Measurements from ENCODE around the gene TAP2. TPM values are rescaled to one million over a fixed set of nuclear protein-coding genes. Genes with fewer than 3 reads are reported as not detected.

The TAP2 gene
- total and polyA plus RNA-seq, 2 of the 13 experiments (the other 11 are each of a cell fraction or from before 2014, with no cell fraction given): 10.3 to 17.6 TPM

- FAIRE-seq (no peak), ATAC-seq (no peak), DNase-seq (ENCODE audit: low spot score) (no peak)
- Histone ChIP-seq H3K4me2 (ENCODE audit: low read depth, low read length) (no peak overlapping the region), H3K27me3 (ENCODE audit: control insufficient read depth in 1 of 2, insufficient read depth in 2 of 2, low read length in 2 of 2) (no peaks in the 10 kb centered on the region; a peak in 1 of 5 replicates), H3K36me3 (replicated peaks in 1 of 2; ENCODE audit: control insufficient read depth in 1 of 2, insufficient read depth in 2 of 2, low read length in 2 of 2) (no peaks in the 10 kb centered on the region), H3K9me3 (ENCODE audit: low read length) (no peaks in the 10 kb centered on the region), H2AFZ (ENCODE audit: low read length) (no peak overlapping the region), H3K4me1 (ENCODE audit: insufficient read depth, low read length) (peaks cover 30% of the 10 kb centered on the region), H3K27ac (ENCODE audit: extremely low read length, insufficient read depth, low read length) (no peak overlapping the region), H4K20me1 (ENCODE audit: insufficient read depth, low read length) (no peaks in the 10 kb centered on the region), H3K9ac (ENCODE audit: insufficient read depth, low read depth, low read length) (no peak overlapping the region), H3K79me2 (ENCODE audit: insufficient read depth, low read length) (no peaks in the 10 kb centered on the region), H3K4me3 (replicated peaks in 1 of 3; ENCODE audit: insufficient read depth in 1 of 3, low read depth in 2 of 3, low read length in 3 of 3) (no peak overlapping the region)
- CTCF ChIA-PET (ENCODE audit: low intra/inter-chr PET ratio, low total read pairs): no interaction called here
- in situ Hi-C loops (cut with HindIII; ENCODE audit: extremely low pct_ligation_motif_present, low pct_unique_long_range_greater_than_20kb) (no loop called here), intact Hi-C loops (cut with micrococcal nuclease; ENCODE audit: unreplicated experiment) (no loop called here)
- POLR2A ChIA-PET: no interaction called here
- WGBS (ENCODE audit: low lambda C conversion rate): 91% methylated on average over 14 of the region's 14 CpGs
- no TSS peak for BruUV-seq (replicated peaks)
- no peak for TF ChIP-seq ESRRA (CRISPR knock-in tag; IDR thresholded peaks at IDR 0.05; ENCODE audit: low read depth)
- TF ChIP-seq SRSF4 (IDR thresholded peaks at IDR 0.05; ENCODE audit: low read depth, low read length, poor library complexity, severe bottlenecking): no peak
- no peak for TF ChIP-seq ZNF646 (CRISPR knock-in tag; IDR thresholded peaks at IDR 0.05)
- no peak for TF ChIP-seq TRIM22 (IDR thresholded peaks at IDR 0.05)
- no peak for TF ChIP-seq ZNF503 (CRISPR knock-in tag; IDR thresholded peaks at IDR 0.05)
- TF ChIP-seq ZMYM3 (CRISPR knock-in tag; IDR thresholded peaks at IDR 0.05): no peak
- no peak for TF ChIP-seq RORA (CRISPR knock-in tag; IDR thresholded peaks at IDR 0.05)
- no peak for TF ChIP-seq RFXANK (CRISPR knock-in tag; IDR thresholded peaks at IDR 0.05)
- no peak for TF ChIP-seq ZNF333 (CRISPR knock-in tag; IDR thresholded peaks at IDR 0.05; ENCODE audit: borderline replicate concordance)
- TF ChIP-seq NFIC (IDR thresholded peaks at IDR 0.05; ENCODE audit: low read length): no peak
- TF ChIP-seq GFI1 (CRISPR knock-in tag; IDR thresholded peaks at IDR 0.05; ENCODE audit: borderline replicate concordance): no peak
- no peak for TF ChIP-seq RBM22 (optimal IDR thresholded peaks at IDR 0.05; ENCODE audit: low read length)
- TF ChIP-seq KDM3A (CRISPR knock-in tag; IDR thresholded peaks at IDR 0.05; ENCODE audit: low read depth): no peak
- no peak for TF ChIP-seq ZNF337 (CRISPR knock-in tag; IDR thresholded peaks at IDR 0.05; ENCODE audit: borderline replicate concordance, low read depth)
Observed at GRCh38 chr6:32857156-32857891, 18.8 kb upstream of the TAP2 start.
